Colonic mucosa (tissue), 4 donors: Measurements from ENCODE around the gene MRPL58. TPM values are rescaled to one million over a fixed set of nuclear protein-coding genes. Genes with fewer than 3 reads are reported as not detected.

Experiments used
- DNase-seq: peaks from one replicate; pipeline ENCODE4 v3.0.0-alpha.2; 2020
- H3K27ac ChIP-seq: fragments of 200-600 bp; one replicate; pipeline ENCODE4 v1.8.0; 2021
- H3K27me3 ChIP-seq: fragments of 200-600 bp; one replicate; pipeline ENCODE4 v1.8.0; 2021
- H3K36me3 ChIP-seq: fragments of 200-600 bp; one replicate; pipeline ENCODE4 v1.8.0; 2021
- H3K4me1 ChIP-seq: fragments of 200-600 bp; one replicate; pipeline ENCODE4 v1.8.0; 2021; ENCODE audit warnings: mild to moderate bottlenecking
- H3K4me3 ChIP-seq: fragments of 200-600 bp; one replicate; pipeline ENCODE4 v1.8.0; 2021
- H3K9ac ChIP-seq, 2 donors: one replicate each; pipeline ENCODE4 v1.7.0; 2013; ENCODE audit warnings: control low read depth in 2 of 2, low read depth in 2 of 2, low read length in 2 of 2
- H3K9me3 ChIP-seq: fragments of 200-600 bp; one replicate; pipeline ENCODE4 v1.8.0; 2021
- intact Hi-C: fragments of 100-400 bp; cut with DNase I; formaldehyde crosslinking; loops from one replicate; pipeline ENCODE4 v1.14.1; 2022
- total RNA-seq, 2 donors: library from RNA; stranded (reverse); fragmentation: NEBNext Ultra II Directional in 1 of 2; extraction: Animal tissue kit (Norgen Biotek cat#: 25700) in 1 of 2; gene quantifications; one replicate each; pipeline ENCODE4 v1.2.1, GENCODE V29; 2021
- TF ChIP-seq, protein P1 (sequence below): fragments of 200-600 bp; IDR thresholded peaks from one replicate; pipeline ENCODE4 v1.8.0; 2022; ENCODE audit warnings: antibody characterized with exemption, mild to moderate bottlenecking
- donor health status: healthy.
- donor health status: DM: no; HTN: no; CAD: no.
- donor health status: DM: no; HTN: no; CAD: no.

MRPL58 gene
- total RNA-seq, 2 donors from 2014 or later = 27.2 to 50.1 TPM

DNA sequence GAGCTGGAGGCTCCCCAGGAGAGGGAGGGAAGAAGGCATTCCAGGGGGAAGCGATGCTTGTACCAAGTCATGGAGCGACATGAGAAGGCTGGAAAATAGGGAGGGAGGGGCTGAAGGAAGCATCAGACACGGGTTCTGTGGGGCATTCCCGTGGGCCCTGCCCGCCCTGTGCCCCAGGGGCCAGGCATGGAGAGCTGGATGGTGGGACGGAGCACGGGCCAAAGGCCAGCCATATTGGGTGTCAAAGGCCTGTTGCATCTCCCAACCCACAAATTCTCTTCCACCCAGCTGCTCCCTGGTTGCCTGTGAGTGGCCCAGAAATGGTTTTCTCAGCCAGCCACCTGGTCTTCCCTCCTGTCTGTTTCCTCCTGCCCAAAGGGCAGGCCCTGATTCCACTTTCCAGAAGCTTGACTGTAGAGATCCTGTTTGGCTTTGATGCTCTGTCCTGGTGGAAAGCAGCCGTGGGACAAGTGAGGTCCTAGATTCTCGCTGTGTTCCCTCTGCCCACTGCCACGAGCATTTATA is 21.8 kb upstream of the MRPL58 start:
- no peak for DNase-seq
- no peak overlapping the region for H3K27ac ChIP-seq
- TF ChIP-seq, protein P1, sequence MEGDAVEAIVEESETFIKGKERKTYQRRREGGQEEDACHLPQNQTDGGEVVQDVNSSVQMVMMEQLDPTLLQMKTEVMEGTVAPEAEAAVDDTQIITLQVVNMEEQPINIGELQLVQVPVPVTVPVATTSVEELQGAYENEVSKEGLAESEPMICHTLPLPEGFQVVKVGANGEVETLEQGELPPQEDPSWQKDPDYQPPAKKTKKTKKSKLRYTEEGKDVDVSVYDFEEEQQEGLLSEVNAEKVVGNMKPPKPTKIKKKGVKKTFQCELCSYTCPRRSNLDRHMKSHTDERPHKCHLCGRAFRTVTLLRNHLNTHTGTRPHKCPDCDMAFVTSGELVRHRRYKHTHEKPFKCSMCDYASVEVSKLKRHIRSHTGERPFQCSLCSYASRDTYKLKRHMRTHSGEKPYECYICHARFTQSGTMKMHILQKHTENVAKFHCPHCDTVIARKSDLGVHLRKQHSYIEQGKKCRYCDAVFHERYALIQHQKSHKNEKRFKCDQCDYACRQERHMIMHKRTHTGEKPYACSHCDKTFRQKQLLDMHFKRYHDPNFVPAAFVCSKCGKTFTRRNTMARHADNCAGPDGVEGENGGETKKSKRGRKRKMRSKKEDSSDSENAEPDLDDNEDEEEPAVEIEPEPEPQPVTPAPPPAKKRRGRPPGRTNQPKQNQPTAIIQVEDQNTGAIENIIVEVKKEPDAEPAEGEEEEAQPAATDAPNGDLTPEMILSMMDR = no peak
- H3K9me3 ChIP-seq = no peaks in the 10 kb centered on the region
- H3K36me3 ChIP-seq = no peaks in the 10 kb centered on the region
- peaks cover 3% of the 10 kb centered on the region for H3K4me1 ChIP-seq
- no peaks in the 10 kb centered on the region for H3K27me3 ChIP-seq
- H3K4me3 ChIP-seq = no peak overlapping the region
- intact Hi-C loops = no loop called here
- H3K9ac ChIP-seq = no peak overlapping the region

DNA sequence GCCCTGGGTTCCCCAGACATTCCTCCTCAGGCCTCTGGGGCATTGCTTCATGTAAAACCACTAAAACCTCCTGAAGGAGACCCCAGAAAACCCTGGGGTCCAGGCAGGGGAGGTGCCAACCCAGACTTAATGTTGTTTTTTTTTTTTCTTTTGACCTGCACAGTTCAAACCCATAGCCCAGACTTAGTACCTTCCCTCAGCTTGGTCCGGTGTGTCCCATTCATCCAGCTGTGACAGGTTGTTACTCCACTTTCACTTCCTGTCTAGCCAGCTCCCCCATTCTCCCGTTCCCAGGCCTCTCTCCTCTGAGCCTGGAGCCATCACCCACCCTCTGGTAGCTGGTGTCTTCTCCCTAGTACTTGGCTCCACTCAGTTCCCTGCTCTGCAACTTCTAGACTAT is 20.2 kb upstream of the MRPL58 start:
- H3K36me3 ChIP-seq = no peaks in the 10 kb centered on the region
- no peak overlapping the region for H3K4me3 ChIP-seq
- peaks cover 3% of the 10 kb centered on the region for H3K4me1 ChIP-seq
- TF ChIP-seq, protein P1 = no peak
- no peak overlapping the region for H3K27ac ChIP-seq
- H3K27me3 ChIP-seq = no peaks in the 10 kb centered on the region
- H3K9me3 ChIP-seq = no peaks in the 10 kb centered on the region
- no peak for DNase-seq
- intact Hi-C loops = no loop called here
- H3K9ac ChIP-seq = no peak overlapping the region

DNA sequence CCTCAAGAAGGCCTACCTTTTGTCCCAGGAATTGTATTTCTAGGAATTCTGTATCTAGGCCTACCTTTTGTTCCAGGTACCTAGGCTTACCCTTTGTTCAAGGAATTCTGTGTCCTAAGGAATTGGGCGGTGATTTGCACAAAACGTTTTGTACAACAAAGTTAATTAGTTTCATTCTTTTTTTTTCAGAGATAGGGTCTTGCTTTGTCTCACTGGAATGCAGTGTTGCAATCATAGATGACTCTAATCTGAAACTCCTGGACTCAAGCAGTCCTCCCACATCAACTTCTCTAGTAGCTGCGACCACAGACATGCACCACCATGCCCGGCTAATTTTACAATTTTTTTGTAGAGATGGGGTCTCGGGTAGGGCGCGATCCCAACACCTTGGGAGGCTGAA is 18.0 kb upstream of the MRPL58 start:
- no peak overlapping the region for H3K27ac ChIP-seq
- intact Hi-C loops = no loop called here
- no peaks in the 10 kb centered on the region for H3K4me1 ChIP-seq
- H3K9me3 ChIP-seq = no peaks in the 10 kb centered on the region
- DNase-seq = no peak
- no peak overlapping the region for H3K4me3 ChIP-seq
- H3K9ac ChIP-seq = no peak overlapping the region
- H3K36me3 ChIP-seq = no peaks in the 10 kb centered on the region
- TF ChIP-seq, protein P1 = no peak
- no peaks in the 10 kb centered on the region for H3K27me3 ChIP-seq

DNA sequence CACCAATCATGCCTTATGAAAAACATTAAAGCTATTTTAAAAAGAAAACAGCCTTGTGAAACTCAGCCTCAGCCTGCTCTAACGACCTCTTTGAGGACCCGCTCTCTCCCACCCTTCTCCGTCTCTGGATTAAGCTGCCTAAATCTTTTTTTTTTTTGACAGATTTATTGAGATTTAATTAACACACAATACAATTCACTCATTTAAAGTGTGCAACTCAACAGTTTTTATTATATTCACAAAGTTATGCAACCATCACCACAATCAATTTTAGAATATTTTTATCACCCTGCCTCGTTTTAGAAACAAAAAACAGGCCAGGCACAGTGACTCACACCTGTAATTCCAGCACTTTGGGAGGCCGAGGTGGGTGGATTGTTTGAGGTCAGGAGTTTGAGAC is 16.6 kb upstream of the MRPL58 start:
- Histone ChIP-seq H3K9ac (no peak overlapping the region), H3K27me3 (no peaks in the 10 kb centered on the region), H3K4me3 (no peak overlapping the region), H3K4me1 (no peaks in the 10 kb centered on the region), H3K9me3 (no peaks in the 10 kb centered on the region), H3K36me3 (no peaks in the 10 kb centered on the region), H3K27ac (no peak overlapping the region)
- TF ChIP-seq, protein P1 = no peak
- intact Hi-C loops = no loop called here
- DNase-seq = no peak

DNA sequence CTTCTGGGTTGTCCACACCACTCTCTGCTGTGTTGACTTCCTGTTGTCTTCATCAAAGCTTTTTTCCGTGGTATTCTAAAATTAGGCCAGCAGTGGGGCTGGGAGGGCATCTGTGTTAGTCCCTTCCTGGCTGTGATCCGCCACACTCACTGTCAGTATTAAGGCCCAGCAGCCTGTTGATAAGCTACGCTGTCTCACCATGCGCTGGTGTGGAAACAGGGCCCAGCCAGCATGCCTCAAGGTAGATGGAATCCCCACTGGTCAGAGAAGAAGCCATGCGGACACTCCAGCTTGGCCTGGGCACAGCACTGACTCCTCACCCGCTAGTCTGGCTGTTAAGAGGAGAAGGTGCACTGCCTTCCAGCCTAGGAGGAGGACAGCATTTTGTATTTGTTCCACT is 13.7 kb upstream of the MRPL58 start:
- DNase-seq = no peak
- intact Hi-C loops = no loop called here
- H3K9me3 ChIP-seq = no peaks in the 10 kb centered on the region
- H3K9ac ChIP-seq = no peak overlapping the region
- TF ChIP-seq, protein P1 = no peak
- H3K27me3 ChIP-seq = no peaks in the 10 kb centered on the region
- H3K4me3 ChIP-seq = no peak overlapping the region
- no peaks in the 10 kb centered on the region for H3K36me3 ChIP-seq
- no peaks in the 10 kb centered on the region for H3K4me1 ChIP-seq
- H3K27ac ChIP-seq = no peak overlapping the region
